Prostate gland (tissue), 2 donors: ENCODE data around the gene KCNK1.

Experiments
- CTCF ChIP-seq, 4 experiments: fragments of 200-600 bp in 2 of 4; fragments of 450-650 bp in 2 of 4; sonication (generic) in 2 of 4; IDR thresholded peaks; 1 replicate in 3 of 4; 2 replicates in 1 of 4; pipeline ENCODE4 v1.5.1; 2016 to 2019; ENCODE audit warnings: antibody characterized with exemption in 4 of 4, mild to moderate bottlenecking in 2 of 4, moderate library complexity in 2 of 4
- POLR2AphosphoS5 ChIP-seq: sonication (generic); formaldehyde crosslinking; IDR thresholded peaks from one replicate; pipeline ENCODE4 v1.6.1; 2017; ENCODE audit warnings: antibody characterized with exemption

GRCh38 chr1:233668725-233669294, 54.9 kb downstream of the KCNK1 start:
- no peak for TF ChIP-seq CTCF (IDR thresholded peaks at IDR 0.05)
- TF ChIP-seq POLR2AphosphoS5, result no peak
